Activated CD8-positive, alpha-beta memory T cell treated with anti-CD3 and anti-CD28 coated beads for 4 hours (primary cell): ENCODE results near the gene KLK1.

Source experiments
- DNase-seq, 2 donors: peaks; one replicate each; pipeline ENCODE4 v3.0.0-alpha.2; 2020; ENCODE audit warnings: low read depth in 2 of 2

The KLK1 gene

DNA sequence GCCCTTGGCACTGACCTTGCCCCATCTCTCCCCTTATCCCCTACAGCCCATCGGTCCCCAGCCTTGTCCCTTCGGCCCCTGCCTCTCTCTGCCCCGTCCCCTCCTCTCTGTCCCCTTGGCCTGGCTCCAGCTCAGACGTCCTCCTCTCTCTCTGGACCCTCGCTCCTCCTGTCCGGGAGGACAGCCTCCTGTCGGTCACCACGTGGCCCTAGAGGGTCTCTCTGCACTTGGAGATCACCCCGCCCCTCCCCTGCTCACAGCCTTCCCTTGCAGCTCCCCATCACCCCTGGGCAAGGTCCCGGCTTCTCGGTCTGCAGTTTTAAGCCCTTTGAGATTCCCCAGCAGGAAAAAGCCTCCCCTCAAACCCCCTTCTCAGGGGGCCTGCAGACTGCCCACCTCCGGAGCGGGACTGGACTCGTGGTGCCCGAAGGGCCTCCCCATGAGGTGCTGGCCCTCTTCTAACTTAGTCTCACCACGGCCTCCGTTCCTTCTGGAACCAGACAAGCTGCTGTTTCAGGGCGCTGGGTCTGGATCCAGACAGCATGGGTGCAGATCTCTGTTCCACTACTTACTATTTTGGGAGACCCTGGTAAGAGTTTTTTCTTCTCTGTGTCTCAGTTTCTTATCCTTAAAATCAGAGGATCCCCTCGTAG lies 13.1 kb upstream of the KLK1 start:
- no peak for DNase-seq

- DNase-seq = peak; percentile 24 to 32
These were observed 12.4 kb upstream of the KLK1 start for GRCh38 chr19:50835785-50836542.

DNA sequence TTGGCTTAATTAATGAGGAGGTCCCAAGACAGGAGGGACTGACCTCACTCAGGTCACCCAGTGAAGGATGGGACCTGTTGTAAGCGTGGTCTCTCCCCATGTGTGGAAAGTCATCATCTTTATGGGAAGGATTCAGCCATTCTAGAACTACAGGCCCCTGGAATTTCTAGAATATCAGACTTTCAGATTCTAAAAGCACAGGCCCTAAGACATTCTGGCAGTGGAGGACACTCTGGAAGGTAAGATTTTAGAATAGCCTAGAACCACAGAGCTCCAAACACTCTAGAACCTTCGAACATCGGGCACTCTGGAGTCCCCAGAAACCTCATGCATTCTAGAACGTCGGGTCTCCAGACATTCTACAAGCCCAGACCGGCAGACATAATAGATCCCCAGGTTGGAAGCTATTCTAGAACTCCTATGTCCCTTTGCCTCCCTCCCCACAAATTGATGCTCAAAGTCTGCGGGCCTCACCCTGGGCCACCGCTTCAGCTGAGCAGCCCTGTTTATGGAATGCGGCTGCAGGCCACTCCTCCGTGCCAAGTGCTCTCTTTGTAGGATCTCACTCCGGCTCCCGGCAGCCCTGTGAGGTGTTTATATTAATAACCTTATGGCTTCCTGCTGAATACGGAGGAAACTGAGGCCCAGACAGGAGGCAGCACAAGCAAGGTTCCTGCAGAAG lies 11.7 kb upstream of the KLK1 start:
- DNase-seq = no peak

DNA sequence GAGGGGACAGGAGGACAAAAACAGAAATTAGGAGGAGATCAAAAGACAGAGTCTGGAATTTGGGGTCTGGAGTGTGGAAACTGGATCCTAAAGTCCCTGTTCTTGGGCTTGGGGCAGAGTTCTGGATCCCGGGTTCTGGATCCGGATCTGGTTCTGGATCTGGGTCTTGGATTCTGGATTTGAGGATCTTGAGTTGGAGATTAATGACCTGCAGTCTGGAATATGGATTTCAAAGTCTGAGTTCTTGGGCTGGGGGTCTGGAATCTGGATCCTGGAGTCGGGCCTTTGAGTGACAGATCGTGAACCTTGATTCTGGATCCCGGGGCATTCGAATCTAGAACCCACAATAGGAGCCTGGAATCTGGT lies 10.2 kb upstream of the KLK1 start:
- DNase-seq = no peak

DNA sequence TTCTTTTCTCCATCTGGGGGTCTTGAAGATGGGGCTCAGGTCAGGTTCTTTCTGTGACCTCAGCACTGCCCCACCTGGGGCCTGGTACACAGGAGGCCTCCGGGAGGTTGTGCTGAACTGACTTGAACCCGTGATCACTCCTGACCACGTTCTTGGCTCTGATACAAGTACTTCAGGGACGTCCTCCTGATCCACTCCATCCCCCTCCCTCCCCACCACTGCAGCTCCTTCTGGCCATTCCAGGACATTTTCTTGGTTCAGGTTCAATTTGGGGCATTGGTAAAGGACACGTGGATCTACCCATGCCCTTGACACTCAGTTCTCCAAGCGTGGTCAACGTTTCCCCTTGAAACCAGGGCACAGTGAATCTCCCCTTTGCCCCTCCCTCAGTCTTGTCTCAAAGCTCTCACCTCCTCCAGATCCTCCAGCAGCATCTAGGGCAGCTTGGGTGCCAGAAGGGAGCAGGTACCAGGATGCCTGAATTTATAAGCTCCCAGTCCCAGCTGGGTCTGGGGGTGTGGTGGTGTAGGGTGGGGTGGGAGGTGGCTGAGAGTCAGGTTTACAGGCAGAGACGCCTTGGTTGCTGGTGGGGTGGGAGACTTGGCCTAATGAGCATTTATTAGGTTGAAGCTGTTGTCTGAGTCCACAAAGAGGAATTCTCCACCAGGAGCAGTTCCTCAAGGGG lies 9.7 kb upstream of the KLK1 start, which contains the start of gene KLK15:
Gene KLK15 (minus strand): TSS at position 458 of the 685 bp plus-strand sequence. CDS start 2,082 bp downstream, outside the sequence.
- no peak for DNase-seq

DNA sequence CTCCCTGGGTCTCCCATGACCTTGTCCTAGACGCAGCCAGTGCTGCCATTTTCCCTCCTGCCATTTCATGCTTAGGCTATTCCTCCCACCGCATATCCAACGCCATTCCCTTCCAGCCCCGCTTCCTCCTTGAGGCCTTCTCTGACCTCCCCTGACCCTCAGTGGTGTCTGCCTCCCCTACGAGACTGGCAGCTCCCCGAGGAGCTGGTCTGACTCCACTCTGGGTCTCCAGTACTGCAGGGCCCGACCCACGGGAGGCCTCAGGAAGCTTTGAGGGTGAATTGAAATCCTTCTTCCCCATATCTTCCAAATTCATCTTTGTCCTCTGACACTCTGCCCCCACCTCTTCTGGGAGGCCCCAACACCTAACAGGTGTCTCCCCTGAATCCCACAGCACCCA lies 9.1 kb upstream of the KLK1 start:
- no peak for DNase-seq

DNA sequence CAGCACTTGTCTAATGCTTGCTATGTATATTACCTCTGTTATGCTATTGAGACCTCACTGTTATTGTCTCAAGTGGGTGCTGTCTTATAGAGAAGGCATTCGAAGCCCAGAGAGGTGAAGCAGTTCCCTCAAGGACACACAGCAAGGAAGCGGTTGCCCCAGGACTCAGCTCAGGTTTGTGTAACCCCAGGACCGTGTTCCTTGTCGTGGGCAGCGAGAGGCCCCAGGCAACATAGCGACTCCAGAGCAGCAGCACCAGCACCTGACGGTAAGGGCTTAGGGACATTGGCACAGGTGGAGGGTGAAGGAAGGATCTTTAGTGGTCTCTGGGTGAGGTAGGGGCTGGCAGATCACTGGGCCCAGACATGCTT lies 7.4 kb upstream of the KLK1 start:
- DNase-seq = no peak

DNA sequence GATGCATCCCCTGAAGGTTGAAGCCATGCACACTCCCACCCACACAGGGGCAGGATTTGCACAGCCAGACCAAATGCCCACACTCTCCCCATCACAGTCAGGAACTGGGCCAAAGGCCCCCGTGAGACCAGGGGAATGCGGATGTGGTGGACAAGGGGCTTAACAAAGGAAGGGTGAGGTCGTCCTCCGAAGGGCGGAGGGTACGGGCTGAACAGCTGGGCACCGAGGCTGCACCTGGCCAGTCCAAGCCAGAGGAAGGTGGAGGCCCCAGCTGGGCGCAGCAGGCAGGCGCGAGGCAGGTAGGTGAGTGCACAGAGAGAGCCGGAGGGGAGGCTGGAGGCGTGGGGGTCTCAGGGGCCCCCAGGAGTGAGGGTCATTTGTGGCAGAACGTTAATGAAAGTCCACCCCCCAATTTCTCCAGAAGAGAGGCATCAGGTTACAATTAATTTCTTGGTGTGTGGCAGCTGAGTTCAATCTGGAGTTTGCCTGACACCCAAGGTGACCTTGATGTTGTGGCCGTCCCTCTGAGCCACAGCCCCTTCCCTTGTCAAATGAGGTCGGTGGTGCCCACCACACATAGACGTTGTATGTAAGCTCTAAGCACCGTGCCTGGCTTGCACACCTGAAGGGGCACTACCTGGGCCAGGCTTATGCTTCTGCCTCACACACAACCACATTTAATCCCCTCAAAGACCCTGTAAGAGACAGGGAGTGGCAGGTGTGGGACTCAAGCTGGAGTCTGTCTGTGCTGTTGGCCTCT lies 6.9 kb upstream of the KLK1 start:
- DNase-seq = no peak

DNA sequence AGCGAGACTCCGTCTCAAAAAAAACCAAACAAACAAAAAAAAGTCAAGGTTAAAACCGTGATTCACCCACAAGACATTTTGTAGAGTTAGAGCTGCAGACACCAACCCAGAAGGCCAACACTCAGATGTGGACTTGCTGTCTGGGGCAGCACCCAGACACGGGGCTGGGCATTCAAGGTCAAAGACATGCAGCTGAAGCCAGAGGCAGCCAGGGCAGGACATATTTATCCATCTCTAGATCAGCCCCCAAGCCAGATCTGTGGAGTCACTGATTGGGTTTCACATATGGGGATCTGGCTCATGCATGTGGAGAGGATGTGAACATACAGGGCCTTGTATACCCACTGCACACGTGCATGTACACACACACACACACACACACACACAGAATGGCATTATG lies 6.2 kb upstream of the KLK1 start:
- DNase-seq = no peak

GRCh38 chr19:50827476-50827875 lies 3.9 kb upstream of the KLK1 start:
- DNase-seq = no peak

GRCh38 chr19:50826492-50827240 lies 3.1 kb upstream of the KLK1 start:
- no peak for DNase-seq

- no peak for DNase-seq
These were observed 852 bp downstream of the KLK1 start for GRCh38 chr19:50822661-50823208.

GRCh38 chr19:50821622-50822021 lies 2.0 kb downstream of the KLK1 start:
- DNase-seq = no peak

GRCh38 chr19:50821248-50821612 lies 2.4 kb downstream of the KLK1 start:
- no peak for DNase-seq

- DNase-seq = no peak
These were observed 2.9 kb downstream of the KLK1 start for GRCh38 chr19:50820549-50821247.

DNA sequence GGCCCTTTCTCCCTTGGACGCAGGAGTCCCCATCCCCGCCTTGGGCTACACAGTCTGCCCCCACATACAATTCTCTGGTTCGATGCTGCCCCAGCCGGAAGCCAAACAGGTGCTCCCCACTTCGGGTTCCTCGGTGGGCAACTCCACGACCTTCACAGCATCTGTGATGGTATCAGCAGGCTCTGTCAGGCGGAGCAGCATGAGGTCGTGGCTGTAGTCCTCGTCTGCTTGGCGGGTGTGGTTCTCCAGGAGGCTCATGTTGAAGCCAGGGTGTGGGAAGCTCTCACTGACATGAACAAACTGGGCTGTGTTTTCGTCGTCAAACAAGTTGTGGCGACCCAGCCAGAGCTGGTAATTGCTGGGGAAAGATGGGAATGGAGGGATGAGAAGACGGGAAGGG lies 3.5 kb downstream of the KLK1 start:
- no peak for DNase-seq

- no peak for DNase-seq
These were observed 4.0 kb downstream of the KLK1 start for GRCh38 chr19:50819636-50820035.

GRCh38 chr19:50818859-50819472 lies 4.6 kb downstream of the KLK1 start:
- no peak for DNase-seq
